GM18867 (cell line): ENCODE data around the gene NGRN.
"Not testable (repeated sequence)": the region's sequence is repeated elsewhere in the genome, so short reads cannot be mapped to it uniquely, and the experiment has no call there.

Experiments
- ATAC-seq: cut with Tn5 transposase; IDR thresholded peaks from one replicate; pipeline ENCODE4 v1.9.1; 2021; ENCODE audit warnings: mild to moderate bottlenecking, moderate library complexity; ENCODE audit not compliant: unreplicated experiment

Gene NGRN

DNA sequence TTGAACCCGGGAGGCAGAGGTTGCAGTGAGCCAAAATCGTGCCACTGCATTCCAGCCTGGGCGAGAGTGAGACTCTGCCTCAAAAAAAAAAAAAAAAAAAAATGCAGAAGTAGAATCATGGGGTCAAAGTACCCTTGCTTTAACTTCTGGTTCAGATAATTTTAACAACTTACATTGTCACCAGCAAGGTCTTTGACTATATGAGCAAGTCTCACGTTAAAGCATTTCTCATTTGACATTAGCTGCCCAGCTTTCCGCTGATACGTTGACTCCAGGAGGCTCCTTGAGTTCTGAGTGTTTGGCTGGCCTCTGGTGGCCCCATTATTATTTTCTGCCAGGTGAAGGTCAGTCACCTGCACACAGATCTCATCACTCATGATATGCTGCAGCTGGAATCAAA, 16.2 kb downstream of the NGRN start:
- not testable (repeated sequence) for ATAC-seq

GRCh38 chr15:90286678-90287077, 21.2 kb downstream of the NGRN start:
- ATAC-seq: peak; percentile 47

DNA sequence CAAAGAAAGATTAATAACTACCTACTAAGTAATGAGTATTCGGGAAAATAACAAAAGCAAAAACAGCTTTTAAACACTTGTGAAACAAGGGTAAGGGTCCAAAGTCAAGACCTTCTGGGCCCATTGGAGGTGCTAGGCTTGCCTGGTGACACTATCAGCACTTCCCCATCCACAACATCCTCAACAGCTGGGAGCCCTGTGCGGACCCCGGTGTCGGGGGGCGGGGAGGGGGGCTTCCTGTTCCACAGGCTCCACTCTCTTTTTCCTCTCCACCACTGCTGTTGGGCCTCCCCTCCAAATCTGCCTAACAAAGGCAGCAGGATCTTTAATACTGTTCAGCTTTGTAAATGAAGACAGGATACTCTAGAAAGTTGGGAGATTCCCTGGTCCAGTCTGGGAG, 21.6 kb downstream of the NGRN start:
- no peak for ATAC-seq

DNA sequence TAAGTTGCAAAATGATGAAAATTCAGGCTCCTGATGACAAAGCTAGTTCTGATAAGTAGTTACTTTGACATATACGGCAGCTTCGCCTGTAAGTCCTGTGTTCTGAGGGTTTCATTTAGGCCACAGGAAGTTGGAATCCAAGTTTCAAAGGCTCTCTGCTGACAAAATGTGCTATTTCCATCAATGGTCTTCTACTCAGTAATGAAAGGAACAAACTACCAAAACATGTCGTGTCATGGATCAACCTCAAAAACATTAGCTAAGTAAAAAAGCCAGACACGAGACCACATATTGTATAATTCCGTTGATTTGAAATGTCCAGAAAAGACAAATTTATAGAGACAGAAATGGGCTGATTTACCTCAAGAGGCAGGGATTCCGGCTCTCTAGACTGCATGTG, 22.5 kb downstream of the NGRN start:
- ATAC-seq: no peak

GRCh38 chr15:90291679-90292356, 26.3 kb downstream of the NGRN start:
- ATAC-seq: no peak

GRCh38 chr15:90293040-90293810, 27.8 kb downstream of the NGRN start:
- not testable (repeated sequence) for ATAC-seq

GRCh38 chr15:90294159-90294558, 28.7 kb downstream of the NGRN start:
- no peak for ATAC-seq

DNA sequence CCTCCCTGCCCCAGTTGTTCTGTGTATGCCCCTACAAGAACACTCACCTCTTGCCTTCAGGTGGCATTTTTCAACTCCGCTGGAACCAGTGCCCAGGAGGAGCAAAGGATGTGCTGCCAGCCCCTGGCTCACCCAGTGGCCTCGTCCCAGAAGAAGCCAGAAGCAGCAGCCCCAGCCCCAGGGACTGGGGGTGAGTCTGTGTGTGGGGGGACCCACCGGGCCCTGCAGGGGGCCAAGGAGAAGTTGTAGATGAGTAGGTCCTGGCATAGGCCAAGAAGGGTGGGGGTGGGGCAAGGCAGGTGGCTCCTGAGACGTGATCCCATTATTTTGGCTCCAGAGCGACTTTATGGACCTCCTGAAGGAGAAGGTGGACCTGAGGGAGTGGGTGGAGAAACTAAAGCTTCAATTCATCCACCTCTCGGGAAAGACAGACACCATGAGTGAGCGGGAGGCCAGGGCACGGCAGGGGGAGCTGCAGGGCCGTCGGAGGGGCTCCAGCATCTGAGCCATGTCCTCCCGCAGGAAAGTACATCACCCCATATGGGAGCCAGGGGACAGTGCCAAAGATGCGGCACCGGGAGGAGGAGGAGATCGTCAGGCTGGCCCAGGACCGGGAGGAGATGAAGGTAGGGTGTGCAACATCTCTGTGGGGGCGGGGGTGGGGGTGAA, 29.3 kb downstream of the NGRN start:
- ATAC-seq: no peak

DNA sequence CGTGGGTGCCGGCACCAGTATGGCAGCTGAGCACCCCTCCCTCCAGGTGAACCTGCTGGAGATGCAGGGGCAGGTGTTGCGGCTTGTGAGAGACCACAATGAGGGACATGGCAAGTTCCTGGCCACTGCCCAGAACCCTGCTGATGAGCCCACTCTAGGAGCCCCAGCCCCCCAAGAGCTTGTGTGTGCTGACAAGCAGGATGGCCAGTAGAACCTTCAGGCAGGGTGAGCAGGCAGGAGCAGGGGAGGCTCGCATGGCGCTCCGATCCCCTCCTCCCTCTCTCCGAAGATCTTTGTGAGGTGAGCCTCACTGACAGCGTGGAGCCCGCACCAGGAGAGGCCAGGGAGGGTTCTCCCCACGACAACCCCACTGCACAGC, 29.8 kb downstream of the NGRN start:
- ATAC-seq: no peak

DNA sequence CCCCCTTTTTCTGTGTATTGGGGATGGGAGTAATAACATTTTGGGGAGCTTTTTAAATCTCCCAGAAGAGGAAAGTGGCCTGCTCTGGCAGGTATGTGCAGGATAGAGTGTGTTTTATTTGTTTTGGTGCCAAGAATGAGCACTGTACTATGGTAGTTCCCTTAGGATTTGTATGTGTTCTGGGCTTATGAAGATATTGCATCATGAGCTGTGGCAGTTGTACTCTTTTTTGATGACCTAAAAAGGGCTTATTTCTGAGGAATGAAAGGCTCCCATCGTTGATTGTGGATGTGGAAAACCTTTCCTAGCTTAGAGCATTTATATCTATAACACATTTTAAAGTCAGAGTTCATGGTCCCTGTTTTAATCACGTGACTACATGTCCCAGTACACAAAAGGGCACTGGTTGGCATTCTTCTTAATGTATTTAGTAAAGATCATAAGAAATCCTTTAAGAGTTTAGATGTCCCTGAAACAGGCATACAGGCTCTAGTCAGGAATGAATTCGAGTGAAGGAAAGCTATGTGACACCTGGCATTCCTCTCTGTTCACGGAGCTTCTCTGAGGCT, 30.9 kb downstream of the NGRN start:
- not testable (repeated sequence) for ATAC-seq

GRCh38 chr15:90297021-90297420, 31.5 kb downstream of the NGRN start:
- no peak for ATAC-seq

DNA sequence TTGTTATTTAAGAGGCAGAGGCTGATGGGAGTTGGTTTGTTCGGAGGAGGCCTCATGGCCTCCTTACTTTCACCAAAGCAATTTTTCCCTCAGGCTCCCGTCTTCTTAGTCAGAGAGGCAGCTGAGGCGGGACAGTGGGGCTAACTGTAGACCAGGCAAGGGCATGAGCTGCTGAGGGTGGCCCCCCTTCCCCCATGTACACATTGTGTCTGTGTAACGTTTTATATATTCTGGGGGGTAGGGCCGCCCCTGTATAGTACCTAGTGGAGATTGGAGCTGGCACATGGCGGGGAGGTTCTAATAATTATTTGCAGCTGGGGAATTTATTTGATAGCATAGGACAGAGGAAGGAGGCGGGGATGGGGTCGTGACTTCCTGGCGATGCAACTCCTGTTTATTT, 35.1 kb downstream of the NGRN start:
- ATAC-seq: no peak

- no peak for ATAC-seq
These were observed 35.7 kb downstream of the NGRN start for GRCh38 chr15:90300988-90301706.

- ATAC-seq: no peak
These were observed 36.3 kb downstream of the NGRN start for GRCh38 chr15:90301707-90302300.

- ATAC-seq: not testable (repeated sequence)
These were observed 39.9 kb downstream of the NGRN start for GRCh38 chr15:90305355-90305754.

- no peak for ATAC-seq
These were observed 40.5 kb downstream of the NGRN start for GRCh38 chr15:90305932-90306331.

GRCh38 chr15:90306560-90306959, 41.1 kb downstream of the NGRN start:
- peak; percentile 82 for ATAC-seq

GRCh38 chr15:90307661-90308060, 42.2 kb downstream of the NGRN start:
- ATAC-seq: no peak

- no peak for ATAC-seq
These were observed 43.5 kb downstream of the NGRN start for GRCh38 chr15:90309020-90309419.

- ATAC-seq: no peak
These were observed 50.0 kb downstream of the NGRN start for GRCh38 chr15:90315278-90315982.
